ENCODE measurements around the gene TCOF1.

TCOF1 gene

DNA sequence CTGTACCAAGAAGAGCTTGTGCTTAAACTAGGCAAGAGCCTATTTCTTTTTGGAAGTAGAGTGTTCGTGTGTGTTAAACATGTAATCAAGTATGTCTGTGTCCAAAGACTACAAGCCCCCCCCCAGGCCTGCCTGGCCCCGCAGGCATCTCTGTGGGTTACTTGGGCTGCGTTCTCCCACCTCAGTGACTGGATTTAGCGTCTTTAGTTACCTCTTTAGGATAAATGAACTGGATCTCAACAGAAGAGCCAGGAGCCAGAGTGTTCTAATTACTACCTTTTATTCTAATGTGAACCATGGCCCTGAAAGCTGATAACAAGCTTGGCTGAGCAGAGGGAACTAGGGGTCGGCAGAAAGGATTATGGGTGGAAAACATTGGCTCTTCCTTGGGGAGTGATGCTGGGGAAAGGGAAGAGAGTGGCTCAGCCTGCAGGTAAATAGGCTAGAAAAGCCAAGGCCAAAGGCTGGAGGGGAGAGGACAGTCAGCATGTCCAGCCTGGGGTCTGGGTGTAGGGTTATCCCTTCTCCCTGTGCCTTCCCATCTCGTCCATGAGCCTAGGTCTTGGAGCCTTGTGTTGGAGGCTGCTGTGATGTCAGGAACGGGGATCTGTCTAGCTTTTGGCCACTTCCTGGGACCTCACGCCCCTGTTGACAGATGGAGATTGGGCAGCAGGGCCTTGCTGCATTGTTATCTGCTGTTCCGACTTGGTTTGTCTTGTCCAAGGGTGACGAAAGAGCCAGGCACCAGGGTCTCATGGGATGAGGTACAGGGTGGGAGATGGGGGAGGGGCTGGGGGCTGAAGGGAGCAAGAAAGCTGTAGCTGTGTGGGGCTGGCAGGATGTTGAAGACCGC is 44.1 kb downstream of the TCOF1 start:
- DNase-seq (ENCODE audit: extremely low read depth, low read depth), result no peak
- H3K4me3 ChIP-seq (replicated peaks; ENCODE audit: low read depth, low read length), result no peak overlapping the region
- TF ChIP-seq, protein P1, sequence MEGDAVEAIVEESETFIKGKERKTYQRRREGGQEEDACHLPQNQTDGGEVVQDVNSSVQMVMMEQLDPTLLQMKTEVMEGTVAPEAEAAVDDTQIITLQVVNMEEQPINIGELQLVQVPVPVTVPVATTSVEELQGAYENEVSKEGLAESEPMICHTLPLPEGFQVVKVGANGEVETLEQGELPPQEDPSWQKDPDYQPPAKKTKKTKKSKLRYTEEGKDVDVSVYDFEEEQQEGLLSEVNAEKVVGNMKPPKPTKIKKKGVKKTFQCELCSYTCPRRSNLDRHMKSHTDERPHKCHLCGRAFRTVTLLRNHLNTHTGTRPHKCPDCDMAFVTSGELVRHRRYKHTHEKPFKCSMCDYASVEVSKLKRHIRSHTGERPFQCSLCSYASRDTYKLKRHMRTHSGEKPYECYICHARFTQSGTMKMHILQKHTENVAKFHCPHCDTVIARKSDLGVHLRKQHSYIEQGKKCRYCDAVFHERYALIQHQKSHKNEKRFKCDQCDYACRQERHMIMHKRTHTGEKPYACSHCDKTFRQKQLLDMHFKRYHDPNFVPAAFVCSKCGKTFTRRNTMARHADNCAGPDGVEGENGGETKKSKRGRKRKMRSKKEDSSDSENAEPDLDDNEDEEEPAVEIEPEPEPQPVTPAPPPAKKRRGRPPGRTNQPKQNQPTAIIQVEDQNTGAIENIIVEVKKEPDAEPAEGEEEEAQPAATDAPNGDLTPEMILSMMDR (IDR thresholded peaks at IDR 0.05; ENCODE audit: low read depth, low read length, missing control alignments), result no peak

DNA sequence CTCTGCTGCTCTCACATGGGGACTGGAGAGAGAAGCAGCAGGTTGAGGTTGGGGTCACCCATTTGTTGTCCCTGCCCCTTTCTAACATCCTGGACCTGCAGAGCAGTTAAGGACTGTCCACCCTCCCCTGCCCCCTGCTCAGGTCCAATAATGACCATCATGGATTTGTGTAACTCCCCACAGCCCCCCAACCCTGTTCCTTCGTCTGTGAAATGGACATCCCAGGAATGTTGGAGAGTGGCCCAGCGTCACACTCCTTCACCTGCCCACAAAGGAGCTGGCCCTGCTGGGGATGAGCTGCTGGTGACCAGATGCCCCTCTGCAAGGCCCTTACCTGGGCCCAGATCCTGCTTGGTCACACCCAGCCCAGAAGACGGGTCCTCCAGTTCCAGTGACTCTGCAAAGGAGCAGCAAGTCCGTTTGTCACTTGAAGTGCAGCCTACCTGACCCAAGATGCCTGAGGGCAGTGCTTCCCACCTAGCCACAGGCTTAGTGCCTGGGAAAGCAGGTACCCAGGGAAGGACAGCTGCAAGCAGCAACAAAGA is 44.8 kb downstream of the TCOF1 start:
- DNase-seq (ENCODE audit: extremely low read depth, low read depth), result no peak
- TF ChIP-seq, protein P1 (IDR thresholded peaks at IDR 0.05; ENCODE audit: low read depth, low read length, missing control alignments), result no peak
- H3K4me3 ChIP-seq (replicated peaks; ENCODE audit: low read depth, low read length), result no peak overlapping the region

DNA sequence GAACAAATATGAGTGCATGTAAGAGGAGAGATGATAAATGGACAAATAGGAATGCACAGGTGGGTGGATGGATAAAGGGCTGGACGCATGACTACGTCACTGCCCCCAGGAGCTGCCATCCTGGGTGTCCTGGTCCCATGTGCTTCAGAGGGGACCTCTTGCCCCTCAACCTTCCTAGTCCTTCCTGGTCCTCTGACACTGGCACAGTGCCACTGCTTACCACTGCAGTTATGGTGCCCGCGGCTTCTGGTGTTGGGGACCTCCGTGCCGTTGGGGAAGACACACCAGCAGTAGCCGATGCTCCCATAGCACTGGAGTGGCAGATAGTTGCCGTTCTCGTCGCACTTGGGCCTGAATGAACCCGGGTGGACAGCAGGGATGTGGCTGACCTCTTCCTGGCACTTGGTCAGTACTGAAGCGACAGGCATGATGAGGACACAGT is 45.4 kb downstream of the TCOF1 start:
- TF ChIP-seq, protein P1 (IDR thresholded peaks at IDR 0.05; ENCODE audit: low read depth, low read length, missing control alignments), result no peak
- no peak overlapping the region for H3K4me3 ChIP-seq (replicated peaks; ENCODE audit: low read depth, low read length)
- no peak for DNase-seq (ENCODE audit: extremely low read depth, low read depth)

DNA sequence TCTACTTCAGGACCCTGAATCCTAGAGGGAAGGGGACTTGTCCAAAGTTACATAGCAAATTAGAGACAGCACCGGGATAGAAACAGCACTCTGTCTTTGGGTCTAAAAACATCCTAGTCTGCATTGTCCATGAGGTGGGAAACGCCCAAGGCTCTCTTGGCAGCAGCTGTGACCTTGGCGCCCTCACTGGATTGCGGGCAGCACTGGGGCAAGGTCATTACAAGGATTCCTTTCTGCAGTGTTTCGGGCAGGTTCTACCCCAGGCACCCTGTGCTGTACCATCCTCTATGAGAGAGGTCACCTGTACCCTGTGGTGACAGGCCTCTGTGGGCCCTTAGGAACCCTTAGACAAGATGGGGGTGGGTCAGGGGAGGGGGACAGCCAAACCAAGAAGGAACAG is 46.6 kb downstream of the TCOF1 start:
- no peak overlapping the region for H3K4me3 ChIP-seq (replicated peaks; ENCODE audit: low read depth, low read length)
- TF ChIP-seq, protein P1 (IDR thresholded peaks at IDR 0.05; ENCODE audit: low read depth, low read length, missing control alignments), result no peak
- DNase-seq (ENCODE audit: extremely low read depth, low read depth), result no peak

DNA sequence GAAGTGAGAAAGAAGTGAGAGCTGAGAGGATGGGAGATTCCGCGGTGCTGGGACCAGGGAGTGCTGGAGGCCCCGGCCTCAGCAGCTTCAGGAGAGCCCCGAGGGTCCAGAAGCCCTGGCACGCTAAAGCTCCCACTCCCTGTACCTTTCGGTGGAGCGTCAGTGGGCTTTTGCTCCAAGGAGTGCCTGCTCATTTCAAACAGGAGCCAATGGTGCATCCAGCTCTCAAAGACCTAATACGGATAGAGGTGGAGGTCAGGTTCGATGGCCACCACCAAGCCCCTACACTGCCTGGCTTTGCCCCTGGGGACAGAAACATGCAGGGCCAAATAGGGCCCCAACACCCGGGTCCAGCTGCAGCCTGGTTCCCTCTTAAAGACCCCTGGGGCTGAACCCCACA is 47.0 kb downstream of the TCOF1 start:
- H3K4me3 ChIP-seq (replicated peaks; ENCODE audit: low read depth, low read length), result no peak overlapping the region
- TF ChIP-seq, protein P1 (IDR thresholded peaks at IDR 0.05; ENCODE audit: low read depth, low read length, missing control alignments), result no peak
- DNase-seq (ENCODE audit: extremely low read depth, low read depth), result no peak

DNA sequence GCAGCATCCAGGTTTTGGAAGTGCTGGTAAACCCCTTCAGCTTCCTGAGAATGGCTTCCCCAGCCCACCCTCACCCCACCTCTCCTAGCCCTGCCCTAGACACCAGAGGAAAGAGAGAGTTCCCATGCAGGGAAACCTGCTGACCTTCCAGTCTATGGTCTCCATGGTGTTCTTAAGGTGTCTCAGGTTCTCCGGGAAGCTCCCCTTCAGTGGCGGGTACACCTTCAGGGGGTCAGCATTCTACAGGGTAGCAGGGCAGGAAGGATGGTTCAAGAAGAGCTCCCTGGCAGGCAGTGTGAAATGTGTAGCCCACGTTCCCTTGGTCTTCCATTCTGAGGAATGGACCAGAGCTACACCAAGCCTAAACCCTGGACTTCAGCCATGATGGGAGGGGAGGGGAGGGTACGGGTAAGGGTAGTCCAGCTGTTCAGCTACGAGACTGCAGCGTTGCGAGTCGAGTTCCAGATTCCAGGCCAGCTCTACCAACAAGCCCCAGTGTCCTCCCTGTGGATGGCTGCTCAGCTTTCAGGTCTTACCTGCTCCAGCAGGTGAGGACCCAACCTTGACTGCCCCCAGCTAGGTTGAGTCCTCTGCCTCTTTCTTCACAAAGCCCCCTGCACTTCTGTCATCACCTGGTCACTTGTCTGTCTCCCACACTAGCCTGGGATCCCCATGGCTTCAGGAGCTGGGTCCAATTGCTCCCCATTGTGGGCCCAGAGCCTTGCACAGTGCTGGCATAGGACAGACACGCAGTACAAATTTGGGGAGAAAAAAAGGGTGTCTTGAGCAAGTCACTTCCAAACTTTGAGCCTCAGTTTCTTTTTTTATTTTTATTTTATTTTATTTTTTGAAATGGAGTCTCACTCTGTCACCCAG is 47.7 kb downstream of the TCOF1 start:
- DNase-seq (ENCODE audit: extremely low read depth, low read depth), result no peak
- TF ChIP-seq, protein P1 (IDR thresholded peaks at IDR 0.05; ENCODE audit: low read depth, low read length, missing control alignments), result no peak
- no peak overlapping the region for H3K4me3 ChIP-seq (replicated peaks; ENCODE audit: low read depth, low read length)
